ENCODE results near the gene GTPBP1. TPM values are rescaled to one million over a fixed set of nuclear protein-coding genes. Genes with fewer than 3 reads are reported as not detected.

Gene GTPBP1
- polyA plus RNA-seq, 3 donors = 42.3 to 64.1 (median 56.7) TPM

DNA sequence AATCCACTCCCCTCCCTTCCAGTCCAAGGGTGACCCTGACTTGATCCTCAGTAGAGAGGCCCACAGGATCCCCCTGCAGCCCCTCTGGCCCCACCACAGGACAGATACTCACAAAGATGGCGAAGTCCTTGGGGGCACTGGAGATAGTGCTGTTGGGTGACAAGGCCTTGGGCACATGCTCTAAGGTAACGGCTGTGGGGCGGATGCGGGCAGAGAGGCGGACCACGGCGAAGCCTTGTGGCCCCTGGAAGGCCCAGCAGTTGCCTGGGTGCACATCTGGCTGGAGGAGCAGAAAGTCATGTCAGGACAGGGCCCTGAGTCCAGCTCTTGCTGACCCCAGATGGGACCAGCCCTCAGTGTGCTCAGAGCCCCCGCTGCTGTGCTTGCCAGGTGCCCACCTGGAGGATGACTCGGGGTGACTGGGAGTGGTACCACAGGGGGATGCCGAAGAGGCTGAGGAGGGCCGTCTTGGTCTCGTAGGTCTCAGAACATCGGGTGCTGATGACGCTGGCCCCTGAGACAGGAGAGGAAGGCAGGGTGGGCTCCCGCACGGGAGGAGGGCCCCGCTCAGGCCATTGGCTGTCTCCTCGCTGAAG lies 32.8 kb downstream of the GTPBP1 start:
- no peak for DNase-seq

DNA sequence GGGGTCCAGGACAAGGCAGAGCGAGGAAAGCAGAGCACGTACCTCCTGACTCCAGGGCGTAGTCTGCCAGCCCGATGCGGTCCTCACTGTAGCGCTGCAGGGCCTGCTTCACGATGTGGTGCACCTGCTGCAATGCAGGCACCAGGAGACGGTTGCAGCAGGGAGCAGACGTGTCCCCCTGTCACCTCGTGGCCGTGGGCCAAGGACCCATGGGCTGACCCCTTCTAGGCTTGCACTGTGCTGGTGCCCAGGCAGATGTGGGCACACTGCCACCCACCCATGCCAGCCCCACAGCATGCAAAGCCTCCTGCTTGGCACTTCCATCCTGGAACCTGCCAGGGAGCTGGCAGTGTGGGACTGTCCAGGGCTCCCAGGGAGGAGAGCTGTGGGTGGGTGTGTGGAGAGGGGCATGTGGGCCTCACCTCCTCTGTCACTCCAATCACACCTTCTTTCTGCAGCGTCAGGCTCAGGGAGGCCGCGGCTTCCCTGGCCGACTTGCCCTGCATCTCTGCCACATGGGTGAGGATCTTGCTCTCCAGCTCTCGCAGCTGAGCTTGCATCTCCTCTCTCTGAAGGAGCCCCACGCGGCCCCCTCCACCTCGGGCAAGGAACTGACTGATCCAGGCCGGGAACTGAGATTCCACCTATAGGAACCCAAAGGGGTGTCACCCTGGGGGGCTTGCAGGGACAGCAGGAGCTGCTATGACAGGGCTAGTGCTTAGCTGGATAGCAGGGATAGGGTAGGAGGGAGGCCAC lies 33.7 kb downstream of the GTPBP1 start:
- DNase-seq = no peak

DNA sequence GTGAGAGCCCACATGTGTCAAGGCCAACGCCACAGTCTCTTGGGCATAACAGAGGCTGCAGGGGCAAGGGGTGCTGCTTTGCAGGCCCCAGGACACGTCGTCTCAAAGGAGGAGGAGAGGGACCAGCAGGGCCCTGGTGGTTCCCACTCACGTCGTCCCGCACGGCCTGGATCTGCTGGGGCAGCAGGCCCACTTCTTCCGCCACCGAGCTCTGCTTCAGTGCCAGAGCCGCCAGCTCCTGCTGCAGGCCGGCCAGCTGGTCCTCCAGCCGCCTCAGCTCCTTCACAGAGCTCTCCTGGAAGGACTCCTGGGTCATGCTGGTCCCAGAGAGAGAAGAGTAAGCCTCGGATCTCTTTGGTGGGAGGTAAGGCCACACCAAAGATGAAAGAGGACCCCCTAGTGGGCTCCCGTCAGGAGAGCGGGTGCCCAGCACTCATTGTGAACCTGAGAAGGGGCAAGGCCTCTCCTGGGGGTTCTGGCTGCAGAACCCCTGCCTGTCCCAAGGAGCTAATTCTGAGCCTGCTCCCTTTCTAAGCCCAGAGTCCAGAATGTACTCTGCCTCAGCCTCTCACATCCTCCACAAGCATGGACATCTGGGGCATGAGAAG lies 34.5 kb downstream of the GTPBP1 start:
- DNase-seq = no peak

DNA sequence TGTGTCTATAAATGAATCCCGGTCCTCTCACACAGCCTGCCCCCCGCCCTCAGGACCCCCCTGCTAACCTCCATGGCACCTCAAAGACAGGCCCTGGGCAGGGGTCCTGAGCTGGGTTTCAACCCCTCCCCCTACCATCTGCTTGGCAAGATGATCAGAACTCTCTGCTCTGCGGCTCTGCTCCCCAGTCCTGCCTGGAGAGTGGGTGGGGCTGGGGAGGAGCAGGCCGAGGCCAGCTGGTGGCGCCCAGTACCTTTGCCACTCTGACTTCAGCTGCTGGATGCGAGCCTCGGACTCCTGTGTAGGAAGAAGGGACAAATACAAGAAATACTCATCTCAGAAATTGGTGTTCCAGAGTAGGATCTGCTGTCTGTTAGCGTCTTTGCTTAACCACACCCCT lies 35.0 kb downstream of the GTPBP1 start:
- no peak for DNase-seq

DNA sequence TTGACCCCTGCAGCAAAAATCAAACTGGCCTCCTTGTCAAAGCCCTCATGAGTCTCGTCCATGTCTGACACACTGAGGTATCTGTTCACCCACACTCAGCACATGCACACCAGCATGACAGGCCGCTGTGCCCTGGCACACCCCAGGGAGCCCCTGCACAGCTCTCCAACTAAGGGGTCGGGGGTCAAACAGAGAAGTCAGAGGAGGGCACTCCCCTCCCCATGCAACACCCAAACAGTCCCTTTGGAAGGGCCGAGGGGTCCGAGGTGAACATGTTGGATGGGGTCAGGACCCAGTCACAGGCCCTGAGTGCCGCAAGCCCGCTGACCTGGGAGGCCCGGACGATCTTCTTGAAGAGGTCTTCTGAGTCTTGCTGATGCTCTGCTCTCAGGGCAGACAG lies 35.4 kb downstream of the GTPBP1 start:
- DNase-seq = no peak

DNA sequence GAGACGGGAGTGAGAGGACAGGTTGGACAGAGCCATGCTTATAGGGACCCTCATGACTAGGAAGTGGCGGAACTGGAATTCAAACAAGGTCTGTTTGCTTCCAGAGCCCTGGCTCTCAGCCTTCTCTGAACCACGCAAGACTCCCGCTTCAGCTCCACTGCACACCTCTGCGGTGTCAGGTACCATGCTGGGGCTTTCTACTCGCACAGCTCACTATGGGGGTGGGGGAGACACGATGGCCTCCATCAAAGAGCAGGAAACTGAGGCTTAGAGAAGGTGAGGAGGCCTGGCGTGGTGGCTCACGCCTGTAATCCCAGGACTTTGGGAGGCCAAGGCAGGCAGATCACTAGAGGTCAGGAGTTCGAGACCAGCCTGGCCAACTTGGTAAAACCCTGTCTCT lies 35.8 kb downstream of the GTPBP1 start:
- no peak for DNase-seq

DNA sequence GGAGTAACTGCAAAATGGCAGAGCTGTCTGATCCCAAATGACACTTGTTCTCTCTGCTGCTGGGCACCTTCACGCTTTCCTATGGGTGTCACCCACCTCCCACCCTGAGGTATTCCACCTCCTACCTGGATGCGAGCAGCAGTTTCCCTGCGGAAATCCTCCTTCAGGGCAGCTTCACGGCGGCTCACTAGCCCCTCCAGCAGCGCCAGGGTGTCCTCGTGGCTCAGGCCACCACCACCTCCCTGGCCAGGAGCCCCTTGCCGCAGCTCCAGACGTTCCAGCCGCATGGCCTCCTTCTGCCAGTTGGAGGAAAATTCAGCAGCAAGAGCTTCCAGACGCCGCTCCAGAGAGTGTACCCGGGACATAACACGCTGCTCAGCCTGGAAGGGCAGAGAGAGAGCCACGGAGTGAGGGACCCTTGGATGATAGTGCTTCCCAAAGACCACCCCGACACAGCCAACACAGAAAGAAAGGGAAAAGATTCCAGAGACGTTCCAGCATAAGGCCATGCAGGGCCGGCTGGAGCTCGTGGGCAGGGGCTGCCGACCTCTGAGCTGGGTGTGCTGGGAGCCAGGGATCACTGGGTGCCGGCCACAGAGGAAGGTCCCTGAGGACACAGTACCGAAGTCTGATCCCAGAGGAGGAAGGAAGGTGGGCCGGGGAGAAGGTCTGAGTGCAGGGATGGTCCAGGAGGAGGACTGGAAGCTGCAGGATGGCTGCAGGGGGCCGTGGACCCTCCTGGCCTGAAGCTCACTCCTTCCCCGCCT lies 36.6 kb downstream of the GTPBP1 start:
- no peak for DNase-seq

DNA sequence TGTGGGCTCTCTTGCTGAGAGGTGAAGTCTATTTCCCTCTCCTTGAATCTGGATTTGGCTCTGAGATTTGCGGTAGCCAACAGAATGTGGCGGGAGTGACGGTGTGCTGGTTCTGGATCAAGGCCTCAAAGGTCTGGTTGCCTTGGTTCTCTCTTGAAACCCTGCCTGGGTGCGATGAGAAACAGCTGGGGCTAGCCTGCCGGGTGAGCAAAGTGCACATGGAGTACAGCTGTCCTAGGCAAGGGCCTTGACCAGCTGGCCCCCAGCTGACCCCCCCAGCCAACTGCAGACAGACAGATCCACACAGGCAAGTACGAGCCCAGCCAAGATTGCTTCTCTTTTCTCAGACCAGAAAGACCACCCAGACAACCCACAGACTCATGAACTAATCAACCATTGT lies 39.2 kb downstream of the GTPBP1 start:
- no peak for DNase-seq

DNA sequence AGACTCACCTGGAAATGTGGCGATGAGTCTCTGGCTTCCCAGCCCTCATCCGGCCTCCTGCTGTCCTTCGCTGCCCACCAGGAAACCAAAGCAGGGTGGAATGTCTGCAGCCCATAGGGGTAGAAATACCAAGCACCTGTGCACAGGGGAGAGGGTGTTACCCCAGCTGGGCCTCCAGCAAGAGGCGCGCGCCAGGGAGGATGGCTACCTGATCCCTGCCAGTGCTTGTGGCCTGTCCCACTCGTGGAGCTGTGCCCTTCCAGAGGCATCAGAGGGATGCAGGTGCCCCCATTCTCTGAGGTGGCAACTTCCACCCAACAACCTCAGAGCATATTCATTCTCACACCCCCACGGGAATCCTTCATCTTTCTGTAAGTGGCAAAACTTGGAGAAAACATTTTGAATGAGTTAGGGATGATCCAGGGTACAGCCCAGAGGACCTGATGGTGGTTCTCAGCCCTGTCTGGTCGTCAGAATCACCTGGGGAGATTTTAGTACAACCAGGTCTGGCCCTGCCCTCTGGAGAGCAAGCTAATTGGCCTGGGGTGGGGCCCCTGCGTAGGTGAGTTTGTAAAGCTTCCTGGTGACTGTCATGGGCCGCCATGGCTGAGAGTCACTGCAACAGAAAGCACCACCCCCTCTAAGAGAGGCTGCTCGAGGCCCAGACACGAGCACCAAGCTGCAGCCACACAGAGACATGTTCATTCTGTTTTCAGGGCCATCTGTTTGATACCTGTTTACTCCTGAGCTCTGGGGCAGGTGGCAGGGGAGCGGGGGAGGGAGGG lies 40.1 kb downstream of the GTPBP1 start:
- DNase-seq = no peak

DNA sequence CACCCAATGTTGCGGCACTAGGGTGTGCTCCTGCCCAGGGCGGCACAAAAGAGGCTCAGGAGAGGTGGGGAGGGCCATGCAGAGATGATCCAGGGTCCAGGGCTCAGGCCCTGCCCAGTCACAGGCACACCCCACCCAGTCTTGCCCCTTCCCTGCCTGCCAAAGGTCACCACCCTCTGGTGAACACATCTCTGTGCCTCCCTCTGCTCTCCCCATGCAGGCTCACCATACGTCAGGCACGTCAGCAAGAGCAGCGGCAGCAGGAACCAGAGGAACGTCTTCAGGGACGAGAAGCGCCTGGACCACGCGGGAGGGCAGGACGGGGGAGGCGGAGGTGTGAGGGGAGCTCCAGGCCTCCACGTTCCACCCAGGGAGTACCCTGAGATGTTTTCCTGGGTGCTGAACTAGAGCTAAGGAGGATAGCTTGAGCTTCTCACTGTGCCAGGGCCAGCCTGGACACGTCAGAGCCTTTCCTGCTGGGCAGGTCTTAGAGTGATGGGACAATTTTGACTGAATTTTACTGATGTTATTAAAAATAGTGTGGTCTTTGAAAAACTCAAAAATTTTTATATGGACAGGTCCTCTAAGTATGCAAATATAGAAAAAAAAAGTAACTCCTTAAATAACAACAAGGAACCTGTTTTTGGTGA lies 42.9 kb downstream of the GTPBP1 start:
- DNase-seq = no peak

DNA sequence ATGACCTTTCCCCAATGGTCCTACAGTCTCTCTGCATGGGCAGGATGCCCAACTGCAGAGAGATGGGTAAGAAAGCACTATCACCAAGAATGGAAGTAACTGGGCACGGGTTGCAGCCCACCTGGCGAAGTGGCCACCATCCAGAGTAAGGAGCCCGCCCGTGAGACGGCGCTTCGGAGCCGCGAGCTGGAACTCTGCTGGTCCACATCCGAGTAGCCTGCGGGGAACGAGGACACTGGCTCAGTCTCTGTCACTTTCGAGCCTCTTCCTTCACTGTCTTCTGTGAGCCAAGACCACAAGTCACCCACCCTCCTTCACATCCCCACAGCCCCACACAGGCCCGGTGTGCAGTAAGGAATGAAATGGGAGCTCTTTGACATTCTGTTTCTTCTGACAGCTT lies 44.4 kb downstream of the GTPBP1 start:
- DNase-seq = no peak

DNA sequence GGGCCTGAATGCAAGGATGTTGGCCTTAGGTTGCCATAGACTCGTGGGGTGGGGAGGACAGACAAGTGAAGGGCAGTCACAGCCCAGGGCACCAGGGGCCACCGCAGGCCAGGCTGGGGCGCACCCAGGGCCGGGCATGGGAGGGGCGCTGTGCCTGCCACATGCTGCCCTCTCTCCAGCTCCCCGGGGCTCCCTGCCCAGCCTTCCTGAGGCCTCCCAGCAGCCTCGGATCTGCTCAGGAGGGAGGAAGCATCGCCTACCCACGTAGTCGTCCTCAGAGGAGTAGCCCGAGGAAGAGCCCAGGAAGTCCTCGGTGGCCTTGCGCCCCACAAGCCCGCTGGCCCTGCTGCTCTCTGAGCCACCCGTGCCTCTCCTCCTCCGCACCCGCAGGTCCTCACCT lies 44.9 kb downstream of the GTPBP1 start:
- no peak for DNase-seq

DNA sequence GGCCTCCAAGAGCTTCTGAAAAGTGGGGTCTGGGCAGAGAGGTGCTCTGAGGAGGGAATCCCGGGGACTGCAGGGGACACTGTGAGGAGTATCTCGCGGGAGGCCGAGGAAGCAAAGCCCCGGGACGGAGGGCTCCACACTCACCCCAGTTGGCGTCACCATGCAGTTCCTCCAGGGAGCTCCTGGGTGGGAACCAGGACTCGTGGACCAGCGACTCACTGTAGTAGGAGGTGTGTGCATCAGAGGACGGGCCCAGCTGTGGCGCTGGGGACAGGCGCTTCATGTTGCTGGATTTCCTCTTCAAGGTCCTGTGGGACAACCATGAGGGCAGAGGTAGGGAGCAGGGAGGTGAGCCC lies 45.3 kb downstream of the GTPBP1 start:
- no peak for DNase-seq

DNA sequence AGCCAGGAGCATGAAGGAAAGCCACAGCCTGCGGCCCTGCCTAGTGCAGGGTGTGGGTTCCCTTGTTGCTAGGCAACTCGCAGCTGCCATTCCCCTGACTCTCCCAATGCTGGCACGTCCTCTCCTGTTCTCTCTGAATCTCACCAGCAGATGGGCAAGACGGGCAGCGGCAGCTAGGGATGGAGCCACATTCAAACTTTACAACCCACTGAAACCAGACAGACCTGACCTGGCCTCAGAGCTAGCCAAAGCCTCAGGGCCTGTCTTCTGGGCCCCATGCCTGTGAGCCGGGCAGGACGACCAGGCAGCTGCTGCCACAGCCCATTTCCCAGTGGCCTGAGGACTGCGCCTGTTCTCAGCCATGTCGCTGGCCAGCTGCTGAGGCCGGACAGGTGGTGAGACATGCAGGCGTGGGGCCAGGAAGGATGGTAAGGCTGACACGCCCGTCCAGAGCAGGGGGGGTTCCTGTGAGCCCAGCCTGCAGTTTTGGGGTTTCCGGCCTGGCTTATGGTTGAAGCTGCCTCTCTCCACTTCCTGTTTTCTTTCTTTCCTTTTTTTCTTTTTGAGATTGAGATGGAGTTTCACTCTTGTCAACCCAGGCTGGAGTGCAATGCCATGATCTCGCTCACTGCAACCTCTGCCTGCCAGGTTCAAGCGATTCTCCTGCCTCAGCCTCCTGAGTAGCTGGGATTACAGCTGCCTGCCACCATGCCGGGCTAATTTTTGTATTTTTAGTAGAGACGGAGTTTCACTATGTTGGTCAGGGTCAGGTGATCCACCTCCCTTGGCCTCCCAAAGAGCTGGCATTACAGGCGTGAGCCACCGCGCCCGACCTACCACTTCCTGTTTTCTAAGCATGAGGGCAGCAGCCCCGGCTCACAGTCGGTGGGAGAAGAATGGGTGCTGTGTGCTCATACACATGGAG lies 45.9 kb downstream of the GTPBP1 start:
- no peak for DNase-seq

DNA sequence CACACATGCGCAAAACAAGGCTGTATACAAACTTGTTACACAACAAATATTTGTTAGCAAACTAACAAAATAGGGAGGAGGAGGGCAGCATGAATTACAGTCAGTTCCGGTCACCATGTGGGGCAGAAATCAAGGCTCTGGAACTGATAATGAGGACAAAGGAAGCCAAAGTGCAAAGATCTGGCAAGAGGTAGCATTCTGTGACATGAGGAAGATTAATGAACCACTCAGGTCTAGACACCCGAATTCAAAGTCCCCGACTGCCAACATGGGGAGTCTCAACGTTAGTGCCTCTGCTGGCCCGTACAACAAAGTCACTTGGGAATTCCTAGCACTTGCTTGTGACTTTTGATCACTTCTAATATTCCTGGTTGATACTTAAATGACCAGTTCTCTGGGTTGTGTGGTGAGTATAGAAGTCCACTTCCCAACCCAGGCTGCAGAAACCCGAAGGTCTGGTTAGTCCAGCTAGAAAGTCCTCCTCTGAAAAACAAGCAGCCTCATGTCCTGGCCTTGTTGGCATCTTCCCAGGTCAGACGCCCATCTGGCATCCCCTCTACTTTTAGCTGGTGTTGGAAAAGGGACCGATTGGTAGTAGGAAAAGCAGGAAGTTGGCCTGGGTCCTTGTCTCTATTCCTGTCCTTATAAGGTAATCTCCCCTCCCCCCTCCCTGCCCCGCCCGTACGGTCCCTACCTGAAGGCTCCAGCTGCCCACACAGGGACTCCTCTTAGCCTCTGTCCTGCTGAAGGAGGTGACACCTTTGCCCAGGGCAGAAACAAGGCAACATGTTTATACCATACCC lies 48.4 kb downstream of the GTPBP1 start:
- no peak for DNase-seq

DNA sequence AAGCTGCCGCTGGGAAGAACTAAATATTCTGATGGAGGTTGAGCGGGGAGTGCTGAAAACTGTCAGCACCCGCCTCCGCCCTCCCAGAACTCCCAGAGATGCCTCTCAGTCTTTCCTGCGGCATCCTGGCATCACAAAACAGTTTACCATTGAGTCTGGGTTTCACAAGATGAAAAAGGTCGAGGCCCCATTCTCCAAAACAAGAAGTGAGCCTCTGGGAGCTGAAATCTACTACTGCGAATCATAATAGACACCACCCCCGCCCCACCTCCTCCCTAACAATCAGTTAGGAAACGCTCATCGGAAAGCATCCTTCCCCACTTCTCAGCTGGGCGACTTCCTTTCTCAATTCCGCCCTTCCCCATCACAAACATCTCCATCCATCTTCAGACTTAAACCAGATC lies 49.0 kb downstream of the GTPBP1 start:
- no peak for DNase-seq

DNA sequence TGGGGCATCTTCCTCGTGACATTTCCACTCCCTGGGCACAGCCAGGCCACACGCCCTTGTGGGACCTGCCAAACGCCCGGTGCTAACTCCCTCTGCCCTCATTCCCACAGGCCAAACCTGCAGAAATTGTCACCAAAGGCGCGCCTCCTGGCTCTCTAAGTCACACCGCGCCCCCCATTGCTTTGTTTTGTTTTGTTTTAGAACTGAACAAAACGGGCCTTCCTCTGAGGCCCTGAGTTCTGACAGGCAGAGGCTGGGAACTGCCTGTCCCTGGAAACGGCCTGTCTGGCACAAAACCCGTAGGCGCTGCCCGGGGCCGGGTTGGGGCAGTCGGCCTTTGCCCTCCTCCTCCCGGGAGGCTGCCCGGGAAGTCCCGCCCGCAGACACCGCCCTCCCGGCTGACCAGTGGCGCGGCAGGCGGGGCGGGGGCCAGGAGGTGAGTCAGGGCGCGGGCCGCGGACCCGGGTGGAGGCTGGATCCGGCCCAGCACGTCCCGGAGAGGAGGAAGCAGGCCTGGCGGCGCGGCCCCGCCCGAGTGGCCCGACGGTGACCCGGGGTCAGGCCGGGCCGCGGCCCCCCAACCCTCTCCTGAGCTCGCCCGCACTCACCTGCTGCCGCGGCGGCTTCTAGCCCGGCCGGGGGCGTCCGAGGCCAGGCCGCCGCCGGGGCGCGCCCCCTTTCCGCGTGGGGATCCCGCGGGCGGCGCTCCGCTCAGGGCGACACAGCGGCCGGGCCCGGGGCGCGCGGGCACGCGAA lies 49.6 kb downstream of the GTPBP1 start:
- no peak for DNase-seq

DNA sequence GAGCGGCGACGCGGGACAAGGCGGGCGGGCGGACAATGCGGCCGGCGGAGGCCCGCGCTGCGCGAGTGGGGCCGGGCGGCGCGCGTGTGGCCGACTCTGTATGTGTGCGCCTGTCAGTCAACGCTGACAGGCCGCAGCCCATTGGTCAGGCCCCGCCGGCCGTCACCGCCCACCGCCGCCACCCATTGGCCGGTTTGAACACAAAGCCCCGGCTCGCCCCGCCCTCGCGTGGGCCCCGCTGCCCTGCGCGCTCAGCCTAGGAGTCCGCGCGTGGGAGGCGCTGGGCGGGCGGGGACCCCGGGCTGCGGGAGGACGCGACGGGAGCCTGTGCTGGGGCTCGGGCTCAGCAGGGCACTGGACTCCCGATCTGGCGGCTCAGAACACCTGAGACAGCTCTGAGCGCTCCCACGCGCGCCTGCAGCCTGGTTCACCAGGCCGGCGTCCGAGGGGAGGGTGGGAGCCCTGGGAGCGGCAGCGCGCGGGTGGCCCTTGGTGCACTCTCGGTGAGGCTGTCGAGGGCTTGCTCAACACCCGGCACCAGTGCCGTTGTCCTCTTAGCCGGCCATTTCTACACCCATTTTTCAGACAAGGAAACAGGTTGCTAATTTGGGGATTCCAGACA lies 50.3 kb downstream of the GTPBP1 start, which contains the start of gene SUN2:
SUN2 (minus strand) TSS at position 88 of the 622 bp plus-strand sequence. CDS start 3,370 bp downstream, outside the sequence.
- DNase-seq = peak; percentile 89

All from renal pelvis (tissue), 4 donors.